DMS79 treated with DMSO at 0.1 percent for 48 hours (cell line): Measurements from ENCODE around the gene NTSR1.

Experiments
- DNase-seq: peaks from one replicate; lab custom pipeline; 2025; lab: John Stamatoyannopoulos, UW

NTSR1 gene

GRCh38 chr20:62708591-62709536, at the start of gene NTSR1:
Gene NTSR1 (plus strand): TSS chr20:62708836. CDS start chr20:62709208, 372 bp downstream.
- DNase-seq: no peak

- no peak for DNase-seq
These were observed 49.0 kb upstream of the NTSR1 start for GRCh38 chr20:62659488-62660239.

GRCh38 chr20:62660240-62660615, 48.4 kb upstream of the NTSR1 start:
- no peak for DNase-seq

GRCh38 chr20:62660768-62661167, 47.9 kb upstream of the NTSR1 start:
- no peak for DNase-seq

GRCh38 chr20:62661647-62662046, 47.0 kb upstream of the NTSR1 start:
- no peak for DNase-seq

GRCh38 chr20:62662422-62662821, 46.2 kb upstream of the NTSR1 start:
- DNase-seq: no peak

- no peak for DNase-seq
These were observed 45.3 kb upstream of the NTSR1 start for GRCh38 chr20:62663145-62664018.

- DNase-seq: no peak
These were observed 44.3 kb upstream of the NTSR1 start for GRCh38 chr20:62664019-62664971.

GRCh38 chr20:62665153-62665754, 43.4 kb upstream of the NTSR1 start:
- no peak for DNase-seq

GRCh38 chr20:62665826-62666735, 42.6 kb upstream of the NTSR1 start:
- DNase-seq: no peak

- peak; percentile 52 for DNase-seq
These were observed 41.7 kb upstream of the NTSR1 start for GRCh38 chr20:62666736-62667529.

- no peak for DNase-seq
These were observed 40.9 kb upstream of the NTSR1 start for GRCh38 chr20:62667530-62668440.

GRCh38 chr20:62668441-62669027, 40.1 kb upstream of the NTSR1 start:
- peak; percentile 75 for DNase-seq

GRCh38 chr20:62669249-62669648, 39.4 kb upstream of the NTSR1 start:
- DNase-seq: no peak

GRCh38 chr20:62670156-62670555, 38.5 kb upstream of the NTSR1 start:
- no peak for DNase-seq

GRCh38 chr20:62670998-62671397, 37.6 kb upstream of the NTSR1 start:
- DNase-seq: no peak

- DNase-seq: no peak
These were observed 36.9 kb upstream of the NTSR1 start for GRCh38 chr20:62671765-62672164.
